GM18511 (cell line): Measurements from ENCODE around the gene NTMT2.
"Not testable (repeated sequence)": the region's sequence is repeated elsewhere in the genome, so short reads cannot be mapped to it uniquely, and the experiment has no call there.

ENCODE experiments used
- ATAC-seq: cut with Tn5 transposase; IDR thresholded peaks from one replicate; pipeline ENCODE4 v1.9.1; 2021; ENCODE audit warnings: mild to moderate bottlenecking, moderate library complexity; ENCODE audit not compliant: unreplicated experiment

NTMT2 gene

DNA sequence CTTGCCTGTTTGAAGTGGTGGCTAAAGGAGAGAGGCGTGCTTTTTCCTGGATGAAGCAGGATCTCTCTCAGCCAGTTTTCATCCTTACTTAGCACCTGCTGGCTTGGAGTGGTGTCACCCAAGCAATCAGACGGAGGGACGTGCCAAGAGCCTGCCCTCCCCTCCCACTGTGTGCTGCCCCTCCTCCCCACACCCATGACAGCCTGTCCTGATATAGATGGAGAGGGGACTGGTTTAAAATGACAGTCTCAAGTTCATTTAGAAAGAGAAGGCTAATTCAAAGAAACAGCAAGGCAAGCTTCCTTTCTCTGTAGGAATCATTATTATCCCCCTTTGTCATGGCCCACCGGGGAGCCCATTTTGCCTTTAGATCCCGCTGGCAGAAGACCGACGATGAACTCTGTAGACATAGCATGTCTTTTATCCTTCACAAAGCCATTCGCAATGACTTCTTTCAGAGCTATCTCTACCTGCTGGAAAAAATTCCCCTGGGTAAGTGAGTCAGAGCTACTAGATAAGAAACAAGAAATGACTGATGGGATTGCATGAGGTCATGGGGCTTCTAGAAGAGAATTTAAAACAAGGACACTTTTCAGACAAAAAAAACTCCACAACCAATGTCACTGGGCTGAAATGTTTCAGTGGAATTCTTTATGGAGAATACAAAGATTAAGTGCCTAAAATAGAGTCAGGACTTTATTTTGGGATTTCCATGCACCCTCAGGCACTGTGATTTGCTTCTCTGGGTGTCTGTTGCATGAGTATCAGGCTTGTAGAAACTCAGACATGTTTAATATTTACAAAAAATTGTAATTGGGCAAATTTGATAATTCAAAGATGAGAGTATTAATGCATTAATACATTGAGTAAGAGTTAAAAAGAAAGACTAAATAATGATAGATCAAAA lies at the start of gene NTMT2:
Gene NTMT2 (plus strand): TSS at position 190 of the 907 bp plus-strand sequence. CDS start 149 bp downstream, at position 339.
- no peak for ATAC-seq

DNA sequence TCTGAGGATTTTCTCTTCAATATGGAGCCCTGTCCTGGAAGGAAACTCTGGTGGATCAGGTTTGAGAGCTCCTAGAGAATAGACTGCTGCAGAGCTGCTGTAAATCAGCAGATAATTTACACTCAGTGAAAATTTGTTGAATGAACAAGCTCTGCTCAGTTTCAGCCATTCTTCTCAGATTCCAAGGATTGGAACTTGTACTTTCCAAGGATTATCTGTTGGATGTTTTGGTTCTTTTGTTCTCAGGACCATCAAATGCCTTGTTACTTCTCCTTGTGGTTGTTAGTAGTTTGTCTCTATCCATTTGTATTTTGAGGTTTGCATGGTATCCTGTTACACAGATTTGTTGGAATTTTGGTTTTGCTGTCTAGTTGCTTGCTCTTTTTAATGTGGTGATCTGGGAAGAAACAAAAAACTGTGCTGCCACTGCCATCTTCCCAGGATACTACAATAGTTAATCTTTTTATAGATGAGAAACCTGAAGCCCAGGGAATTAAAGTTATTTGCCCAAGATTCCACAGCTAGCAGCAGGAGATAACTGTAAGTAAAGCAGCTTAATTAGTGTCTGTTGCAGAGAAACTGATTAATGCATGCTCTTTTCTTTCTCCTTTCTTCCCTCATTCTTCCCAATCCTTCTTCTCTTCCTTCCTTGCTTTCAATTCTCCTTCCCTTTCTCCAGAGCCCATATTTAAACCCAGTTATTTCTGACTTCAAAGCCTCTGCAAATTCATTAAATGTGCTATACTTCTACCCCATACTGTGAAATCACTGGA lies 49.6 kb upstream of the NTMT2 start:
- ATAC-seq: no peak

DNA sequence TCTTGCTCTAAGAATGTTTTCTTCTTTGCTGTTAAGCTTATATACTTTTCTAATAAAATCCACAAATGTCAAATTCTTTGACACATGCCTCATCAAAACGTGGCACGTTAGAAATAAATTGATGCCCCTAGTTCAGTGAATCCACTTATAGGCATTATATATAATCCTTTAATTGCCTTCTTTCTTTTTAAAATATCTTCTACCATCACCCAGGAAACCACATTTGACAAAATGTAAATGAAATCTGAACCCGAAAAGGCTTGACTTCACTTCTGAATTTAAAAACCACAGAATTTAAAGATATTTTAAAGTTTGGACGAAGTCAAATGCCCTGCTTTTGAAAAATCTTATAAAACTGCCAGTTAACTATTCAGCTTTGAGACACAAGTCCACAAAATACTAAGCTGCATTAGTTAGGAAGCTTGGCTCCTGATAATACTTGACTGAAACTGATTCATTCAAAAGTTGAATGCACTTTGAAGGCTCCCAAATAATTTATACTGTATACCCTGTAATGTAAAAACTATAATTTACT lies 48.9 kb upstream of the NTMT2 start:
- ATAC-seq: no peak

DNA sequence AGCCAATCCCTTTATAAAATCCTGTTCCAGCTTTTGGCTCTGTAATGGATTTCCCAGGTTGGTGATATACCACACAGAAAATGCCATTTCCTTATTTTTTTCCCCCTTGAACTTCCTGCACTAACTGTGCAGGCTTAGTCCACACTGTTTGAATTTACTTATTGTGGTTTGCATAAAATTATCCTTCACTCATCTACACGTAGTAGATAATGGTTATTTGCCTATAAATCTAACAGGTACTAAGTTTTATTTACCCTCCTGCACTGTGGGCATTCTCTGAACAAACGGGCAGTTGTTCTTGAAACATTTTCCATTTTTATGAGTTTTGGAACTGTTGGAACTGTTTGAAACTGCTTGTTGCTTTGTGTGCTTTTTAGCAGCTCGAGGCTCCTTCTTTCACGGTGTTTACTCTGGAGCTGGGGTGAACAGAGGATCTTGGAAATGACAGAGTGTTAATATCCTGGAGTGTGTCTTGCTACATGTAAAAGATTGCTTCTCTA lies 48.3 kb upstream of the NTMT2 start:
- no peak for ATAC-seq

DNA sequence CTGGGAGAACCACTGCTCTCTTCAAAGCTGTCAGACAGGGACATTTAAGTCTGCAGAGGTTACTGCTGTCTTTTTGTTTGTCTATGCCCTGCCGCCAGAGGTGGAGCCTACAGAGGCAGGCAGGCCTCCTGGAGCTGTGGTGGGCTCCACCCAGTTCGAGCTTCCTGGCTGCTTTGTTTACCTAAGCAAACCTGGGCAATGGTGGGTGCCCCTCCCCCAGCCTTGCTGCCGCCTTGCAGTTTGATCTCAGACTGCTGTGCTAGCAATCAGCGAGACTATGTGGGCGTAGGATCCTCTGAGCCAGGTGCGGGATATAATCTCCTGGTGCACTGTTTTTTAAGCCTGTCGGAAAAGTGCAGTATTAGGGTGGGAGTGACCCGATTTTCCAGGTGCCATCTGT lies 32.6 kb upstream of the NTMT2 start:
- not testable (repeated sequence) for ATAC-seq

DNA sequence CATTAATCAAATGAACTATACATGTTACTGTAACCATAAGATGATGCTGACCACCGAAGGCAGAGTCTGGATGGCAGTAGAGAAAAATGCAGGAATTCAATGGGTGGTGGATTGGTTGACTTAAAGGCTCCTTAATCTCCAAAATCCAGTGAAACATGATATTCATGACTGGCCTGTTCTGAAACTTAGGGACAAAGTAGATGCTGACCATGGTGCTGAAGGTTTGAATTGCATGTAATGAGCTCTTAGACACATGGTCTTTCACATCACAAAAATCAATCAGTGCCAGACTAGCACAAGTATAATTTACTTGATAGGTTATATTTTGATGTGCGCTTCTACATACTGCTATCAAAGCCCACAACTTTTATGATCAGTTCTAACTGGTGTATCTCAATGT lies 30.9 kb upstream of the NTMT2 start:
- ATAC-seq: no peak

DNA sequence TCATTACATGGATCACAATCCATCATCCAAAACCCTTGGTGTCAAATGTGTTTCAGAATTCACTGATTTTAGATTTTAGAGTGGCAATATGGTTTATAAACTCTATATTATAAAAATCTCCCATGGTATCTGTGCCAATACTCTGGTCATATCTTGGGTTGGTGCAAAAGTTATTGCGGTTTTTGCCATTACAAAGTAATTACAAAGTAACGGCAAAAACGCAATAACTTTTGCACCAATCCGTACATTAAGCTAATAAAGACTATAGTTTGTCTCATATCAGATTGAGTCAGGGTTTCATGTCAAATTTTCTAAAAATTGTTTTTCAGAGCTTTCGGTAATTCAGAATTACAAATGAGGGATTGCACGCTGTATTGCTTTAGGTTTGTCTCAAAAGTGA lies 23.4 kb upstream of the NTMT2 start:
- ATAC-seq: no peak

DNA sequence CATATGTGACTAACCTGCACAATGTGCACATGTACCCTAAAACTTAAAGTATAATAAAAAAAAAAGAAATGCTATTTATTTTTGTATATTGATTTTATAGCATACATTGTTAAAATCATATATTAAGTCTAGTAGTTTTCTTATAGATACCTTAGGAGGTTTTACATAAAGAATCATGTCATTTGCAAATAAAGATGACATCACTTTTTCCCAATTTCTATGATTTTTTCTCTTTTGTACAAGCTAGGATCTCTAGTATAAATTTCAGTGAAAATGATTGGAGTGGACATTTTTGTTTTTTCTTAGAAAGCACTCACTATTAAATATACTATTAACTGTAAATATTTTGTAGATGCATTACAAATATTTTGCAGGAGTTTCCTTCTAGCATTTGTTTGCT lies 20.5 kb upstream of the NTMT2 start:
- no peak for ATAC-seq

DNA sequence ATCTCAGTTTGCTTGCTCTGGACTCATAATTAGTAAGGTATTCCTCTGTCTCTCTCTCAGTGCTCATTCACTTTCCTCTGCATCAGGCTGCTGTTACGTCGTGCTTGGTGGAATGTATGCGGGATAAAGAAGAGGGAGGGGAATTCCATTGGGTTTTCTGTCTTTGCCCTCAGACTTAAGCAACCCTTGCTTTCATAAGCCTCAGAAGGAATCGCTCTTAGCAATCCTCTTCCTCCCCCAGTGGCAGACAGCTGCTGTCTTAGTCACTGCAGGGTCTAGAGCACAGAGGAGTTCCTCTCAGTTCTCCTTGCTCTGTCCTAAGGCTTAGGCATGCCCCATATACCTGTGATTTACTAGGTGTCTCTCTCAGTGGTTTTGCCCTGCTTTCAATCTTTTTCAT lies 19.1 kb upstream of the NTMT2 start:
- ATAC-seq: peak; percentile 98

DNA sequence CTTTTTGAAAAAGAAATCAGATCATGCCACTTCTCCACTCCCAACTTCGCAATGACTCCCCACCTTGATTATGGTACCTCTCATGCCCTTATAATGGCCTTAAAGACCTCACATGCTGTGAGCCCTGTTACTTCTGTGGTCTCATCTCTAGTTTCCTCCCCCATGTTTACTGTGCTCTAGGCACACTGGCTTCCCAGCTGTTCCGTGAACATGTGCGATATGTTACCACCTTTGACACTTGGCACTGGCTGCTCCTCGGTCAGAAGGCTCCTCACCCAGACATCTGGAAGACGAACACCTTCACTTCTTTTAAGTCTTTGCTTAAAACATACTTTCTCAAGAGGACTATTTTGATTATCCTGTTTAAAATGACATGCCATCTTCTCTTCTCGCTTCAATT lies 14.3 kb upstream of the NTMT2 start:
- ATAC-seq: no peak

DNA sequence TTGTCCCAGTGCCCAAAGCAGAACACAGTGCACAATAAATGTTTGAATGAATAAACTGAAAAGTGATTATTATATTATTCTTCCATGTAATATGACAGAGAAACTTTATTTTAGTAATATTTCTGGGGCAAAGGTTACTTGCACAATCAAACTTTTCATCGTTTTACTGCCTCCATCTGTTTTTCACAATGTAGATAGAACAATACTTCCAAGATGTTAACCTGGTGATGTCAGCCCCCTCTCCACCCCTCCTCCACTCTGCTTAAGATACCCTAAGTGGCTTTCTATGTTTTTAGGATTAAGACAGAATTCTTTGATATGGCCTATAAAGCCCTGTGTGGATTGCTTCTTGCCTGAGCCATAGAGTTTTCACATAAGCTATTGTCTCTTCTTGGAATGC lies 13.8 kb upstream of the NTMT2 start:
- no peak for ATAC-seq

DNA sequence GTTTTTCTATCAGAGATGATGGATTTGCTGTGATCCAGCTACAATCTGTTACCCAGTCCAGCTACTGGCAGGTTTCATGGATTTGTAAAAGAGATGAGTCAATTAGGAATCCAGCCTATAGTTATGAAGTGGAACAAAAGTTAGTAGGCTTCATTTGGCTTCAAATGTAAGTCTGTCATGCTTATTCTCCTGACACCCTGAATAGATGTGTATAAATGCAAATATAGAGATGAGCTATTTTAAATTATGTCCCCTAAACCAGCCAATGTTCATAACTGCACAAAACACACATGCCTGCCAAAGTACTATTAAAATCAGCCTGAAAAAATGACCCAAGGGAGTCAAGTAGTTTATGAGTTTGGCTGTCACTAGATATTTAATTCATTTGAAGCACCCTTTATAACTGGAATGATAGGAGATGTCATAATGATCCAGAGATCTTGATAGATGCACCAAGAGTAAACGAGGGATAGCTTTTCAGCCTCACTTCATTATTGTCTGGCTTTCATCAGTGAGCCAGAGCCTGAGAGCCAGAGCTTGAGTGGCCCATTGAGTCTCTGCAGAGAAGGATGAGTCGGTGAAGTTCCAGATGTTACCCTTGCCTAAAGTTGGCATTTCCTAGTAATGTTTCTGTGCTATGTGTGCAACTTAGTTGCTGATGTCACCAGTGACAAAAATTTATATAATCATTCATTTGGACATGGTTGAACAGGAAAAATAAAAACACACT lies 11.8 kb upstream of the NTMT2 start:
- ATAC-seq: no peak

DNA sequence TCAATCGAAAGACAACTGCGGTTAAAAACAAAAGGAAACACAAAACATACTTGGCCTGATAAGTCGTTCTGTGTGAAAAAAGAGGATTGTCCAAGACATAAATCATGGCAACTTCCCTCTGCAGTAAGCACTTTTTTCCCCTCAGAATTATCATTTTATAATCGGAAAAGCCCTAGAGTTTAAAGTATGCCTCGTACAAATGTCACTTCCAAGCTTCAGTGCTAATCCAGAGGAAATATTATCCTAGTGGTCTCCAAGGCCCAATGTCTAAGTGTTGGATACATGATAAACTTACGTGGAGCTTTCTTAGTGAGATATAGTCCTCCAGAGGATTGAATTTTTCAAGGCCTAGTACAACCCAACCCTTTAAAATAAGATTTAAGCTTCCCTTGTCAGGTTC lies 11.2 kb upstream of the NTMT2 start:
- no peak for ATAC-seq

DNA sequence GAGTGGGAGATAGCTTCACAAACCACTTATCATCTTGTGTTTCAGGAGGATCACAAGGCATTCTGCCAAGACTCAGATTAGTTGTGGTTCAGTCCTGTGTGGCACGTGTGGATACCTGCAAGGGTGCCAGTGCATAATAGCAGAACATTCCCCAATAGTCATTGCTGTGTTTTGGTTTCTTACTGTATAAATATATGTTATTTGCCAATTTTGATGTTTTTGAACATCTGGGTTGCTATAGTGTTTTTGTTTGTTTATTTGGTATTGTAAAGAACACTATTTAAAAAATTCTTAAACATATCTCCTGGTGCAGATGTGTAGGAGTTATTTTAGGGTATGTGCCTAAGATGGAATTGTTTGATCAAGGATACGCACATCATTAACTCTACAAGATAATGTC lies 5.4 kb upstream of the NTMT2 start:
- ATAC-seq: no peak

DNA sequence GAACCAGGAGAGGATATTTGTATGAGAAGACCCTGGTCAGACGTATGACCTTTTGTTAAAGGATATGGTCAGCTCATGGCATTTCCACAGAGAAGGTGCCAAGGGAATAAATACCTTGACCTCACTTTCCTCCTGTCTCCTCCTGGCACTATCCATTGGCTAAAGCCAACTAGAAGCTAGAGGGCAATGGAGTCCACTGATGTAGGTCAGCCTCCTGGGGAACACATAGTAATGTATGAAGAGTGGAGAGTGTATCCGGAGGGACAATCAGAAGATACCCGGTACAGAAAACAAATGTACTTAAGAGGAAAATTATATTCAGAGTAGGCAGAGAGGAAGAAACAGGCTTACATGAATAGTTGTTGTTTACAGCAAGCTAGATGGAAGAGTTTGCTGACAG lies 698 bp upstream of the NTMT2 start:
- ATAC-seq: no peak

DNA sequence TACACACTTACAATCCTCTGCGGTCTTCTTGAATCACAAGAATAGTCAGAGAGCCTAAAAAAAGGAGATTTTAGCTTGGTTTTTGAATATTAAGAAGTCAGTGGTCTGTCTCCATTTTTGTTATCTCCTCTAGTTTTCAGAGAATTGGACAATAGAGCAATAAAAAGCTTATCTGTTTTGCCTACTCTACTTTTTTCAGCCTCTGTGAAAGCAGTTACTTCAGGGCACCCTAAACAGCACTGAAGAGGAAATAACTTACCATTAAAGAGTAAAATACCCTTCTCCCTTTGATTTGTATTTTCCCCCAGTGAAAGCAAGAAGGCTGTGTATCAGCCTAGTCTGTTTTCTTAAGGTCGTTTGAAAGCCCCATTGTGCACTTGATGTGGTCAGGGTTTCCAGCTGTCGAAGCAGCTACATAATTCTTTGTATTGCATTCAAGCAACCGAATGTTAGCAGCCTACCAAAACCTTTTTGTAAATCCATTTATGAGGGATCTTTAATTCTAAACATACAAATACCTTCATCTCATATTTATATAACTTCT lies 1.0 kb downstream of the NTMT2 start:
- no peak for ATAC-seq

DNA sequence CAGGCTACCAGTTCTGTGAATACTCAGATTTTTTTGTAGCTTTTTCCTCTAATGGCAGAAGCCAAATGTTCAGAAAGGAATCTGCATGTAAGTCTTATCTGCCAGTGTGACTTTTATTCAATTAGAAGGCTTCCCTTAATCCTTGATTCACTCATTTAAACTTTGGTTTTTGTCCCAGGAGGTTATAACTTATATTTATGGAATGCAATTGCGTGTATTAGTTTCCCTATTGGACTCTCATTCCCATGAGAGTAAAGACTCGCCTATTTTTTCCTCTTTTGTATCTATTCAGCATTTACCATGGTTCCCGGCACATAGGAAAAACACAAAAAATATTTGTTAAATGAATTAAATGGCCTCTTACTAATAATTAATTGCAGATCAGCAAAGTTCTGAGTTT lies 3.5 kb downstream of the NTMT2 start:
- ATAC-seq: no peak

DNA sequence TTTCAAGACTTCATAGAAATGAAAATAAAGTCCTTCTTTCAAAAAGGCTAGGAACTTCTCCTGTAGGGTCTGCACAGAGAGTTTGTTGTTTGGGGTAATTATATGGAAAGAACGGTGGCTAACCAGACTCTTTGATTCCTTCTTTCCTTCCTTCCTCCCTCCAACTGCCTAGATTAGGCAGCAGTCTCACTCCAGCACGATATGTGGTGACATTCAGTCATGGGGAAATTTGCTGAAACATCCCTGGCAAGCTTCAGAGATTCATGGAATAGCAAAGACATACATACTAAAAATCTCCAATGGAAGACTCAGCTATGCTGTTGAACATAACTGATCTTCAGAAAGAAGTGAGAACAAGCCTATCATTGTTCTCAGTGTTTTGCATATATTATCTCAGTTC lies 4.3 kb downstream of the NTMT2 start:
- no peak for ATAC-seq

DNA sequence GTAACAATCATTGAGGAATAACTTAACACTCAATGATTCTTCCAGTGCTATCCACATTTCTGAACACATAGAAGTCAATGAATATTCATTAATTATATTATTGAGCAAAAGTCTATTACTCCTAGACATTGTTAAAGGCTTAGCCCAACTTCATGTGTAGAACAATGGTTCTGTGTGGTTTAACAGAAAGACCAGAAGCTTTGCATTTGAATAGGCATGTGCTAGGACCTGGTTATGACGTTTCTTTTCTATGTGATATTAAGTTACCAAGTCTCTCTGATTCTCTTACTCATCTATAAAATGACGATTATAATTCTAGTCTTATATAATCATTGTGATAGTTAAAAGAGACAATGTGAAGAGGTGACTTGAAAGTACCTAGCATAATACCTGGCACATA lies 5.2 kb downstream of the NTMT2 start:
- ATAC-seq: no peak

DNA sequence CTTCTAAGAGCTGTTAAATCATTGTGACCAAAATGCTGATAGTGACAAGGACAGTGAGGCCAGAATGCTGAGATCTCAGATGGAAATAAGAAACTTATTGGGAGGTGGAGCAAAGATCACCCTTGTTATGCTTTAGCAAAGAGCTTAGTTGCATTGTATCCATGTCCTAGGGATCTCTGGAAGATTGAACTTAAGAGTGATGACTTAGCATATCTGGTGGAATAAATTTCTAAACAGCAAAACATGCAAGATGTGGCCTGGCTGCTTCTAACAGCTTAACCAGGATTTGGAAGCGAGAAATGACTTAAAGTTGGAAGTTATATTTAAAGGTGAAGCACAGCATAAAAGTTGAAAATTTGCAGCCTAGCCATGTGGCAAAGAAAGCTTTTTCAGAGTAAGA lies 7.7 kb downstream of the NTMT2 start:
- no peak for ATAC-seq

DNA sequence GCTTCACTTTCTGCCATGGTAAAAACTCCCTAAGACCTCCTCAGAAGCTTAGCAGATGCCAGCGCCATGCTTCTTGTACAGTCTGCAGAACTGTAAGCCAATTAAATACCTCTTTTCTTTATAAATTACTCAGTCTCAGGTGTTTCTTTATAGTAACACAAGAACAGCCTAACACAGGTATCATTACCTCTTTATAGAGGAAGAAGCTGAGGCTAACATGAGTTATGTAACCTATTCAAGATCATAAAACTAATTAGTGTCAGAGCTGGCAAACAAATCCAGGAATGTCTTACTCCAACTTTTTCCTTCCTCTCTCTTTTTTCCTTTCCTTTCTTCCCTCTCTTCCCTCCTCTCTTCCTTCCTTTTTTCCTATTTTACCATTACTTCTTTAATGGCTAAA lies 9.3 kb downstream of the NTMT2 start:
- ATAC-seq: no peak
